HG03066 (cell line): ENCODE data around the gene ANKS1B.

Source experiments
- ATAC-seq: cut with Tn5 transposase; IDR thresholded peaks from one replicate; pipeline ENCODE4 v1.9.1; 2021; ENCODE audit warnings: low read depth; ENCODE audit not compliant: unreplicated experiment

The ANKS1B gene

GRCh38 chr12:98918176-98918863, 1066.4 kb downstream of the ANKS1B start:
- ATAC-seq, result no peak

GRCh38 chr12:98916106-98916505, 1068.6 kb downstream of the ANKS1B start:
- no peak for ATAC-seq

- ATAC-seq, result no peak
These were observed 1072.2 kb downstream of the ANKS1B start for GRCh38 chr12:98912401-98912974.

- no peak for ATAC-seq
These were observed 1073.3 kb downstream of the ANKS1B start for GRCh38 chr12:98911396-98911795.

GRCh38 chr12:98909746-98910145, 1075.0 kb downstream of the ANKS1B start:
- ATAC-seq, result no peak

- ATAC-seq, result no peak
These were observed 1075.9 kb downstream of the ANKS1B start for GRCh38 chr12:98908866-98909265.

- no peak for ATAC-seq
These were observed 1080.9 kb downstream of the ANKS1B start for GRCh38 chr12:98903875-98904274.

- no peak for ATAC-seq
These were observed 1083.5 kb downstream of the ANKS1B start for GRCh38 chr12:98901189-98901588.

- no peak for ATAC-seq
These were observed 1087.8 kb downstream of the ANKS1B start for GRCh38 chr12:98896938-98897337.

- no peak for ATAC-seq
These were observed 1089.6 kb downstream of the ANKS1B start for GRCh38 chr12:98895086-98895651.

- no peak for ATAC-seq
These were observed 1090.2 kb downstream of the ANKS1B start for GRCh38 chr12:98894412-98895085.

GRCh38 chr12:98893675-98894411, 1090.9 kb downstream of the ANKS1B start:
- ATAC-seq, result no peak

- ATAC-seq, result no peak
These were observed 1091.5 kb downstream of the ANKS1B start for GRCh38 chr12:98893126-98893674.

GRCh38 chr12:98885778-98886177, 1099.0 kb downstream of the ANKS1B start:
- no peak for ATAC-seq

- no peak for ATAC-seq
These were observed 1101.5 kb downstream of the ANKS1B start for GRCh38 chr12:98883231-98883630.

GRCh38 chr12:98882526-98882925, 1102.2 kb downstream of the ANKS1B start:
- no peak for ATAC-seq

- ATAC-seq, result no peak
These were observed 1111.0 kb downstream of the ANKS1B start for GRCh38 chr12:98873776-98874175.

- ATAC-seq, result no peak
These were observed 1114.2 kb downstream of the ANKS1B start for GRCh38 chr12:98870504-98870903.

GRCh38 chr12:98869886-98870503, 1114.7 kb downstream of the ANKS1B start:
- no peak for ATAC-seq

- no peak for ATAC-seq
These were observed 1116.2 kb downstream of the ANKS1B start for GRCh38 chr12:98868538-98868937.
